NCI-H1930 (cell line): ENCODE results near the gene SMIM22.

ENCODE experiments used
- DNase-seq, 2 experiments: peaks; one replicate each; lab custom pipeline; 2025; lab: John Stamatoyannopoulos, UW

Gene SMIM22

GRCh38 chr16:4795828-4796572, 831 bp downstream of the SMIM22 start:
- DNase-seq = no peak

- no peak for DNase-seq
These were observed 2.0 kb downstream of the SMIM22 start for GRCh38 chr16:4796982-4797804.

- no peak for DNase-seq
These were observed 2.7 kb downstream of the SMIM22 start for GRCh38 chr16:4797805-4798252.

GRCh38 chr16:4798456-4798855, 3.3 kb downstream of the SMIM22 start:
- DNase-seq = no peak

GRCh38 chr16:4799171-4799855, 4.1 kb downstream of the SMIM22 start:
- DNase-seq = no peak

- DNase-seq = no peak
These were observed 5.3 kb downstream of the SMIM22 start for GRCh38 chr16:4800290-4801041.

- DNase-seq = no peak
These were observed 6.1 kb downstream of the SMIM22 start for GRCh38 chr16:4801051-4801961.

- peak; percentile 83 to 87 for DNase-seq
These were observed 6.9 kb downstream of the SMIM22 start, which contains the start of gene ROGDI for GRCh38 chr16:4801962-4802658. ROGDI (minus strand) TSS chr16:4802633; CDS start chr16:4802571, 62 bp downstream.

- peak; percentile 90 to 96 for DNase-seq
These were observed 7.6 kb downstream of the SMIM22 start for GRCh38 chr16:4802659-4803287.

GRCh38 chr16:4803401-4803844, 8.3 kb downstream of the SMIM22 start:
- no peak for DNase-seq

GRCh38 chr16:4803898-4804762, 9.0 kb downstream of the SMIM22 start:
- DNase-seq = no peak

- DNase-seq = no peak
These were observed 10.1 kb downstream of the SMIM22 start for GRCh38 chr16:4805231-4805630.

- no peak for DNase-seq
These were observed 11.1 kb downstream of the SMIM22 start for GRCh38 chr16:4806280-4806679.

GRCh38 chr16:4811242-4811641, 16.1 kb downstream of the SMIM22 start:
- DNase-seq = no peak

GRCh38 chr16:4811773-4812172, 16.6 kb downstream of the SMIM22 start:
- DNase-seq = no peak

- no peak for DNase-seq
These were observed 18.3 kb downstream of the SMIM22 start for GRCh38 chr16:4813251-4814003.

- no peak for DNase-seq
These were observed 18.9 kb downstream of the SMIM22 start for GRCh38 chr16:4814046-4814445.
